HepG2 (cell line): ENCODE results near the gene ARHGAP5. TPM values are rescaled to one million over a fixed set of nuclear protein-coding genes. Genes with fewer than 3 reads are reported as not detected.

ENCODE experiments used
- ERF ChIP-seq: IDR thresholded peaks from 2 replicates; pipeline ENCODE4 v1.6.1; 2018; ENCODE audit warnings: missing biosample characterization, missing genetic modification reagents
- FOXJ3 ChIP-seq: sonication (generic); formaldehyde crosslinking; IDR thresholded peaks from 2 replicates; pipeline ENCODE4 v1.4.0; 2020; ENCODE audit warnings: missing genetic modification reagents, mild to moderate bottlenecking, borderline replicate concordance
- KLF13 ChIP-seq: sonication (generic); formaldehyde crosslinking; IDR thresholded peaks from 2 replicates; pipeline ENCODE4 v1.4.0; 2020; ENCODE audit warnings: mild to moderate bottlenecking, missing genetic modification reagents
- MEF2D ChIP-seq: sonication (generic); formaldehyde crosslinking; IDR thresholded peaks from 2 replicates; pipeline ENCODE4 v1.5.1; 2020; ENCODE audit warnings: mild to moderate bottlenecking, missing genetic modification reagents
- NFE2 ChIP-seq: sonication (generic); formaldehyde crosslinking; IDR thresholded peaks from 2 replicates; pipeline ENCODE4 v1.4.0; 2020; ENCODE audit warnings: missing genetic modification reagents
- NFE2L1 ChIP-seq: sonication (generic); formaldehyde crosslinking; IDR thresholded peaks from 2 replicates; pipeline ENCODE4 v1.4.0; 2020; ENCODE audit warnings: missing genetic modification reagents, mild to moderate bottlenecking, borderline replicate concordance
- POLR2AphosphoS2 ChIP-seq: IDR thresholded peaks from 2 replicates; pipeline ENCODE4 v1.6.1; 2011; ENCODE audit warnings: low read depth, low read length, improper control_type of control experiment
- RFX3 ChIP-seq: IDR thresholded peaks from 2 replicates; pipeline ENCODE4 v1.6.1; 2016; ENCODE audit warnings: missing biosample characterization, missing genetic modification reagents
- SYNCRIP ChIP-seq: fragments of 200-400 bp; formaldehyde crosslinking; IDR thresholded peaks from 2 replicates; pipeline ENCODE4 v1.6.1; 2018; ENCODE audit warnings: mild to moderate bottlenecking, low read depth, low read length; ENCODE audit not compliant: insufficient read depth
- TBX3 ChIP-seq: fragments of 450-650 bp; IDR thresholded peaks from 2 replicates; pipeline ENCODE4 v1.6.1; 2017; ENCODE audit warnings: antibody characterized with exemption, mild to moderate bottlenecking, inconsistent platforms, borderline replicate concordance
- TCF7L2 ChIP-seq: IDR thresholded peaks from 2 replicates; pipeline ENCODE4 v1.6.1; 2011; ENCODE audit warnings: mild to moderate bottlenecking, low read depth, low read length, moderate library complexity
- ZFP36 ChIP-seq: fragments of 150-350 bp; IDR thresholded peaks from 2 replicates; pipeline ENCODE4 v1.6.1; 2018; ENCODE audit warnings: borderline replicate concordance, low read length, low read depth; ENCODE audit not compliant: partially characterized antibody
- ZFYVE20 ChIP-seq: sonication (generic); formaldehyde crosslinking; IDR thresholded peaks from 2 replicates; pipeline ENCODE4 v1.8.0; 2023; ENCODE audit warnings: low read depth, mild to moderate bottlenecking, moderate library complexity, missing genetic modification reagents, borderline replicate concordance
- ZNF12 ChIP-seq: sonication (generic); formaldehyde crosslinking; IDR thresholded peaks from 2 replicates; pipeline ENCODE4 v1.5.0; 2020; ENCODE audit warnings: missing genetic modification reagents
- ZNF543 ChIP-seq: sonication (generic); formaldehyde crosslinking; IDR thresholded peaks from 2 replicates; pipeline ENCODE4 v1.4.0; 2020; ENCODE audit warnings: mild to moderate bottlenecking, missing genetic modification reagents
- ZNF567 ChIP-seq: sonication (generic); formaldehyde crosslinking; IDR thresholded peaks from 2 replicates; pipeline ENCODE4 v1.8.1; 2023; ENCODE audit warnings: mild to moderate bottlenecking, missing genetic modification reagents, borderline replicate concordance
- polyA plus RNA-seq, 8 experiments: library from polyadenylated mRNA; depleted of rRNA in 3 of 8; stranded (reverse) in 7 of 8; unstranded in 1 of 8; fragments of >200 nt; fragmentation: Illumina TruSeq in 4 of 8; extraction: Trizol in 4 of 8; gene quantifications; 2 replicates each; pipeline versions ENCODE4 v1.2.1 to v1.2.3, GENCODE V29; 2011 to 2016; ENCODE audit warnings: low read depth in 4 of 8, missing spikeins in 1 of 8, mixed read lengths in 1 of 8; ENCODE audit not compliant: insufficient read depth in 1 of 8
- total RNA-seq, 5 experiments: library from RNA; depleted of rRNA; stranded (reverse); fragments of >200 nt; fragmentation: Illumina TruSeq; extraction: Trizol; gene quantifications; 2 replicates each; pipeline ENCODE4 v1.2.3, GENCODE V29; 2016; ENCODE audit warnings: low read depth in 1 of 5
- TF ChIP-seq, protein P1 (sequence below): sonication (generic); formaldehyde crosslinking; IDR thresholded peaks from 2 replicates; pipeline ENCODE4 v1.4.0; 2020; ENCODE audit warnings: missing genetic modification reagents
- TF ChIP-seq, protein P2 (sequence below): IDR thresholded peaks from 2 replicates; pipeline ENCODE4 v1.6.1; 2016; ENCODE audit warnings: missing genetic modification reagents, missing compliant biosample characterization
- TF ChIP-seq, protein P3 (sequence below): sonication (generic); formaldehyde crosslinking; IDR thresholded peaks from 2 replicates; pipeline ENCODE4 v1.5.1; 2020; ENCODE audit warnings: mild to moderate bottlenecking, missing genetic modification reagents, moderate library complexity
- TF ChIP-seq, protein P4 (sequence below): sonication (generic); formaldehyde crosslinking; IDR thresholded peaks from 2 replicates; pipeline ENCODE4 v1.5.1; 2020; ENCODE audit warnings: missing genetic modification reagents, mild to moderate bottlenecking, borderline replicate concordance
- TF ChIP-seq, protein P5 (sequence below): sonication (generic); formaldehyde crosslinking; IDR thresholded peaks from 2 replicates; pipeline ENCODE4 v1.5.0; 2020; ENCODE audit warnings: missing genetic modification reagents

ARHGAP5 gene
- total and polyA plus RNA-seq, 2 of the 13 experiments (the other 11 are each of a cell fraction or from before 2014, with no cell fraction given): 33.7 to 144 TPM

DNA sequence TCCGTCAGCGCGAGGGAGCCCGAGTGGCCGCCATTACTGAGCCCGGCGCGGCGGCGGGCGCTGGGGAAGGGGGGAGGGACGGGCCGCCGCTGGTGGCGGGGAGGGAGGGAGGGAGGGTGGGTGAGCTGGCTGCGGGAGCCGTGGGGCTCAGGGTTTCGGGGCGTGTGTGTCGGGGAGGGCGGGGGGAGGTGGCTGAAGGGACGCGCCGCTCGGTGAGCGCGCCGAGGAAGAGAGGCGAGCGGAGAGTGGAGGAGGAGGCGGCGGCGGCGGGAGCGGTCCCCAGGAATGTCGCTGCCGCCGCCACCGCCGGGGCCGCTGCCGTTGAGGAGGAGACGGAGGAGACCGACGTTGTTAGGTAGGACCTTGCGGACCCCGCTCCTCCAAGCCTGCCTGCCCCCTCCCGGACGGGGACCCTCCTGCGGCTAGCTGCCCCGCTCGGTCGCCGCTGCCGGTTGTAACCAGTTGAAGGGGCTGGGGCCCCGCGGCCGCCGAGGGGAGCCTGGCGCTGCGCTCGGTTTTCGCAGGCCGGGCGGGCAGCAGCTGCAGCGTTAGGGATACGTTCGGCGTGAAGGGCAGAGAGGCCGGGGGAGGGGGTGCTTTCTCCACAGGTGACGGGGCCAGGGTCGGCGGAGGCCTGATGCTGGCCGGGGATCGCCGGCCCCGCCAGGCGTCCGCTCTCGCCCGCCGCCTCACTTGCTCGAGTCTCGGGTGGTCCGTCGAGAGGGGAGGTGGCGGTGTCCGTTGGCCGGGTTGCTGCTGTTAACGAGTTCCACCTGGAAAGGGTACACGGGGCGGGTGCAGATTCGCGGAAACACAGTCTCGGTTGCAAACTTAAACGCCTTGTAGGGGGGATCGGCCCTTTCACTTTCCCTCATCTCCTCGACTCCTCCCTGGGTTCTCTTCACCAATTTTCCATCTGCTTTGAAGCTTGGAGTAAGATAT lies at the start of gene ARHGAP5 (continued):
- TF ChIP-seq, protein P1, sequence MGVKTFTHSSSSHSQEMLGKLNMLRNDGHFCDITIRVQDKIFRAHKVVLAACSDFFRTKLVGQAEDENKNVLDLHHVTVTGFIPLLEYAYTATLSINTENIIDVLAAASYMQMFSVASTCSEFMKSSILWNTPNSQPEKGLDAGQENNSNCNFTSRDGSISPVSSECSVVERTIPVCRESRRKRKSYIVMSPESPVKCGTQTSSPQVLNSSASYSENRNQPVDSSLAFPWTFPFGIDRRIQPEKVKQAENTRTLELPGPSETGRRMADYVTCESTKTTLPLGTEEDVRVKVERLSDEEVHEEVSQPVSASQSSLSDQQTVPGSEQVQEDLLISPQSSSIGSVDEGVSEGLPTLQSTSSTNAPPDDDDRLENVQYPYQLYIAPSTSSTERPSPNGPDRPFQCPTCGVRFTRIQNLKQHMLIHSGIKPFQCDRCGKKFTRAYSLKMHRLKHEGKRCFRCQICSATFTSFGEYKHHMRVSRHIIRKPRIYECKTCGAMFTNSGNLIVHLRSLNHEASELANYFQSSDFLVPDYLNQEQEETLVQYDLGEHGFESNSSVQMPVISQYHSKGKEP (CRISPR knock-in tag): no peak
- TF ChIP-seq FOXJ3 (CRISPR knock-in tag): no peak
- TF ChIP-seq POLR2AphosphoS2: no peak
- TF ChIP-seq, protein P2, sequence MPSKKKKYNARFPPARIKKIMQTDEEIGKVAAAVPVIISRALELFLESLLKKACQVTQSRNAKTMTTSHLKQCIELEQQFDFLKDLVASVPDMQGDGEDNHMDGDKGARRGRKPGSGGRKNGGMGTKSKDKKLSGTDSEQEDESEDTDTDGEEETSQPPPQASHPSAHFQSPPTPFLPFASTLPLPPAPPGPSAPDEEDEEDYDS (CRISPR knock-in tag): no peak
- no peak for TF ChIP-seq RFX3 (CRISPR knock-in tag)
- no peak for TF ChIP-seq KLF13 (CRISPR knock-in tag)
- TF ChIP-seq ERF (CRISPR knock-in tag): peak; percentile 12
- no peak for TF ChIP-seq SYNCRIP
- no peak; the same call in 1 of the 2 replicates for TF ChIP-seq MEF2D (CRISPR knock-in tag)
- TF ChIP-seq, protein P3, sequence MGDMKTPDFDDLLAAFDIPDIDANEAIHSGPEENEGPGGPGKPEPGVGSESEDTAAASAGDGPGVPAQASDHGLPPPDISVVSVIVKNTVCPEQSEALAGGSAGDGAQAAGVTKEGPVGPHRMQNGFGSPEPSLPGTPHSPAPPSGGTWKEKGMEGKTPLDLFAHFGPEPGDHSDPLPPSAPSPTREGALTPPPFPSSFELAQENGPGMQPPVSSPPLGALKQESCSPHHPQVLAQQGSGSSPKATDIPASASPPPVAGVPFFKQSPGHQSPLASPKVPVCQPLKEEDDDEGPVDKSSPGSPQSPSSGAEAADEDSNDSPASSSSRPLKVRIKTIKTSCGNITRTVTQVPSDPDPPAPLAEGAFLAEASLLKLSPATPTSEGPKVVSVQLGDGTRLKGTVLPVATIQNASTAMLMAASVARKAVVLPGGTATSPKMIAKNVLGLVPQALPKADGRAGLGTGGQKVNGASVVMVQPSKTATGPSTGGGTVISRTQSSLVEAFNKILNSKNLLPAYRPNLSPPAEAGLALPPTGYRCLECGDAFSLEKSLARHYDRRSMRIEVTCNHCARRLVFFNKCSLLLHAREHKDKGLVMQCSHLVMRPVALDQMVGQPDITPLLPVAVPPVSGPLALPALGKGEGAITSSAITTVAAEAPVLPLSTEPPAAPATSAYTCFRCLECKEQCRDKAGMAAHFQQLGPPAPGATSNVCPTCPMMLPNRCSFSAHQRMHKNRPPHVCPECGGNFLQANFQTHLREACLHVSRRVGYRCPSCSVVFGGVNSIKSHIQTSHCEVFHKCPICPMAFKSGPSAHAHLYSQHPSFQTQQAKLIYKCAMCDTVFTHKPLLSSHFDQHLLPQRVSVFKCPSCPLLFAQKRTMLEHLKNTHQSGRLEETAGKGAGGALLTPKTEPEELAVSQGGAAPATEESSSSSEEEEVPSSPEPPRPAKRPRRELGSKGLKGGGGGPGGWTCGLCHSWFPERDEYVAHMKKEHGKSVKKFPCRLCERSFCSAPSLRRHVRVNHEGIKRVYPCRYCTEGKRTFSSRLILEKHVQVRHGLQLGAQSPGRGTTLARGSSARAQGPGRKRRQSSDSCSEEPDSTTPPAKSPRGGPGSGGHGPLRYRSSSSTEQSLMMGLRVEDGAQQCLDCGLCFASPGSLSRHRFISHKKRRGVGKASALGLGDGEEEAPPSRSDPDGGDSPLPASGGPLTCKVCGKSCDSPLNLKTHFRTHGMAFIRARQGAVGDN (CRISPR knock-in tag): peak; percentile 86
- TF ChIP-seq NFE2L1 (CRISPR knock-in tag): no peak
- TF ChIP-seq, protein P4, sequence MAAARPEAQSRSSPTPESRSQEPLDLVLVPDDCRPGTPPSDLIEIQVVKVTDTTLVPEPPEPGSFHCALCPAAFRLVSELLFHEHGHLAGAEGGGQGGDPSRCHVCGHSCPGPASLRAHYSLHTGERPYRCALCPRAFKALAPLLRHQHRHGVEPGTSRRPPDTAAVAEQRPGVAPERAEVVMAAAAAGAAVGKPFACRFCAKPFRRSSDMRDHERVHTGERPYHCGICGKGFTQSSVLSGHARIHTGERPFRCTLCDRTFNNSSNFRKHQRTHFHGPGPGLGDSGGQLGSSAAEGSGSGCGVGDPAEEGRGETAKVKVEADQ (CRISPR knock-in tag): peak; percentile 72; the same call in 1 of the 2 replicates
- TF ChIP-seq NFE2 (CRISPR knock-in tag): no peak
- TF ChIP-seq ZNF12 (CRISPR knock-in tag): peak; percentile 64; the same call in 1 of the 2 replicates
- no peak for TF ChIP-seq TCF7L2
- TF ChIP-seq ZFYVE20 (CRISPR knock-in tag): peak; percentile 27; the same call in 1 of the 2 replicates
- TF ChIP-seq ZFP36: no peak
- peak; percentile 60; the same call in 1 of the 2 replicates for TF ChIP-seq ZNF543 (CRISPR knock-in tag)
- TF ChIP-seq TBX3: no peak
- TF ChIP-seq, protein P5, sequence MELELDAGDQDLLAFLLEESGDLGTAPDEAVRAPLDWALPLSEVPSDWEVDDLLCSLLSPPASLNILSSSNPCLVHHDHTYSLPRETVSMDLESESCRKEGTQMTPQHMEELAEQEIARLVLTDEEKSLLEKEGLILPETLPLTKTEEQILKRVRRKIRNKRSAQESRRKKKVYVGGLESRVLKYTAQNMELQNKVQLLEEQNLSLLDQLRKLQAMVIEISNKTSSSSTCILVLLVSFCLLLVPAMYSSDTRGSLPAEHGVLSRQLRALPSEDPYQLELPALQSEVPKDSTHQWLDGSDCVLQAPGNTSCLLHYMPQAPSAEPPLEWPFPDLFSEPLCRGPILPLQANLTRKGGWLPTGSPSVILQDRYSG: no peak
- TF ChIP-seq ZNF567: peak; percentile 57; the same call in 1 of the 2 replicates
